Measurements from ENCODE around the gene FAM171A1.
"Not testable (repeated sequence)": the region's sequence is repeated elsewhere in the genome, so short reads cannot be mapped to it uniquely, and the experiment has no call there.

FAM171A1 gene

GRCh38 chr10:15208221-15208620, 162.9 kb downstream of the FAM171A1 start:
- DNase-seq (ENCODE audit: low read depth): no peak

DNA sequence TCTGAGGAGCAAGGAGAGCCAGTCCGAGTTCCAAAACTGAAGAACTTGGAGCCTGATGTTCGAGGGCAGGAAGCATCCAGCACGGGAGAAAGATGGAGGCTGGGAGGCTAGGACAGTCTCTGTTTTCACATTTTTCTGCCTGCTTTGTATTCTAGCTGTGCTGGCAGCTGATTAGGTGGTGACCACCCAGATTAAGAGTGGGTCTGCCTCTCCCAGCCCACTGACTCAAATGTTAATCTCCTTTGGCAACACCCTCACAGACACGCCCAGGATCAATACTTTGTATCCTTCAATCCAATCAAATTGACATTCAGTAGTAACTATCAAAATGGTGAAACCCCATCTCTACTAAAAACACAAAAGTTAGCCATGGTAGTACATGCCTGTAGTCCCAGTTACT, 163.7 kb downstream of the FAM171A1 start:
- not testable (repeated sequence) for DNase-seq (ENCODE audit: low read depth)

- no peak for DNase-seq (ENCODE audit: low read depth)
Observed at GRCh38 chr10:15202639-15203038, 168.4 kb downstream of the FAM171A1 start.

GRCh38 chr10:15202301-15202621, 168.8 kb downstream of the FAM171A1 start:
- DNase-seq (ENCODE audit: low read depth): not testable (repeated sequence)

- no peak for DNase-seq (ENCODE audit: low read depth)
Observed at GRCh38 chr10:15201589-15202300, 169.3 kb downstream of the FAM171A1 start.

DNA sequence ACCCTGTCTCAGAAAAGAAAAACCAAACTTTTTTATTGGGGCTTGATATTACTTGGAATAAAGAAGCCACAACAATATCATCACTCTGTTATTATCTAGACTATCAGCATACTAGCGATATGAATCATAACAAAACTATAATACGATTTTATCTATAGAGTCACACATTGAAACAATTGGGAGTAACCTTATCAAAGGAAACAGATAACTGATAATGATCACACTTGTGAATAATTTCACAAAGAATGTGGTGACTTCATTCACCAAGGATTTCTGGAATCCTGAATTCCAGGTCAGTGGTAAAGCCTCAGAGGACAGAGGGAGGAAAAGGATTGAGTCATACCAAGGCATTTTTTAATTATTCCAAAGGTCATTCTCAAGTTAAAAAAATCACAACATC, 170.5 kb downstream of the FAM171A1 start:
- DNase-seq (ENCODE audit: low read depth): peak; percentile 49

- DNase-seq (ENCODE audit: low read depth): no peak
Observed at GRCh38 chr10:15197911-15198310, 173.2 kb downstream of the FAM171A1 start.

DNA sequence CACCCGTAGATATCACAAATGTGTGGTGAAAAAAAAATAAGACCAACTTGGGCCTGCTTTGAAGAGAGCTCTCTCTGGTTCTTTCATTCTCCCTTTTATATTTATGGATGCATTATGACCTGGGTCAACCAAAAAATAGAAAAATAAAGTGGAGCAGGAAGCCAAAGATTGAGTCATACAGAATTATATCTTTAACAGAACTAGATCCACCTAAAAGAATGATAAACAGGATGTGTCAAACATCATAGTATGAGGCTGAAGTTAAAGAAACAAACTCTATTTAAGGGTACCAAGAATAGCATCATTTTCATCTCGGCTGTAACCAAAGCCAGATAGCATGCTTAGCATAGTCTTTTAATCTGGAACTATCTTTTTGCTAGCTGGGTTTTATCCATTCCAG, 173.8 kb downstream of the FAM171A1 start:
- DNase-seq (ENCODE audit: low read depth): no peak

DNA sequence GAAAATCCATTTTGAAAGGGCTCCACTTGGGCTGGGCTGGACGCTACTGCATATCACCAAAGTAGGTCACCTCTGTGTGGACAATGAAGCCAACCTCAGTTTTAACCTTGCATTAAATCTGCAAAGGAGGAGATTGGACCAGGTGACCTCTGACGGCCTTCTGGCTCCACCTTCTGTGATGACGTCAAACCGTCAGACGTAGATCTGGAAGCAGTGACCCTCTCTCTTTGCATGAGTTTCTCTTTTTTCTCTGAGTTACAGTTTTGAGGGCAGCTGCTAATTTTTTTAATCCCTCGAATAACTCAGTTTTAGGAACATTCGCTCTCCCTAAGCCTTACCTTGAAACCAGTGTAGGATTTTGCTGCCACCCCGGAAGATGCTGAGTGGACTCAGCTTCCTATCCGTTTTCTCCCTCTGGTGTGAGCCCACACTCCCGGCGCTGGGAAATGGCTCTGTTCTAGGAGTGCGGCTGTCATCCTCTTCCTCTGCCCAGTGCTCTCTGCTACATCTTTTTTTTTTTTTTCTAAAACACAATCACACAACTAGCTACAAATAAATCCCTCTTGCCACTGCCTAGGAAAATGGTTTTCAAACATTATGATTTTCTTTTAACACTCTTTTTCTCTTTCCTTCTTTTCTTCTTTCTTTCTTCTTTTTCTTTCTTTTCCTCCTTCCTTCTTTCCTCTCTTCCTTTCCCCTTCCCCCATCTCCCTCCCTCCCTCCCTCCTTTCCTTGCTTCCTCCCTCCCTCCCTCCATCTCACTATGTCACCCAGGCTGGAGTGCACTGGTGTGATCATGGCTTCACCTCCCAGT, 174.9 kb downstream of the FAM171A1 start:
- DNase-seq (ENCODE audit: low read depth): no peak

DNA sequence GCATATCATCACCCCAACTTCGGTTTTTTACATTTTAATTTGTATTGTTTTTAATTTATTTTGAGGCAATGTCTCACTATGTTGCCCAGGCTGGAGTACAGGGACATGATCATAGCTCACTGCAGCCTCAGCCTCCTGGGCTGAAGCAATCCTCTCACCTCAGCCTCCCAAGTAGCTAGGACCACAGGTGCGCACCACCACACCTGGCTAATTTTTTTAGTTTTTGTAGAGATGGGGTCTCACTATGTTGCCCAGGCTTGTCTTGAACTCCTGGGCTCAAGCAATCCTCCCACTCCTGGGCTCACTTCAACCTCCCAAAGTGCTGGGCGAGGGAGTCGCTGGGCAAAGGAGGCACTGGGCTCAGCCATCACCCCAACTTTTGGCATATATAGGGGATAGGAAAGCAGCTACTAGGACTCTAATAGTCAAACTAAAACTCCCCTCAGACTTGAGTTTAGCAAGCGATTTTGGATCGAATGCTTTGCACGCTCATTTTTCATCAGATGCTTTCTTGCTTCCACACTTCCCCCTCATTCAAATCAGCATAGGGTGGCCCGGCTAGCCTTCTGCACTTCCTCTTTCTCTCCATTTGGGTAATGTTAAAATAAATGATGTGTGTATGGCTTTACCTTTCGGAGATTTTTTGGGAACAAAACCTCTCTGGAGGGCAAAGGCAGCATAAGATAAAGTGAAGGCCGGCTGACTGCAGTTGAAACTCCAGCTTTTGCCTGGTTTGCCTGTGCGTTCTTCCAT, 181.8 kb downstream of the FAM171A1 start:
- no peak for DNase-seq (ENCODE audit: low read depth)

DNA sequence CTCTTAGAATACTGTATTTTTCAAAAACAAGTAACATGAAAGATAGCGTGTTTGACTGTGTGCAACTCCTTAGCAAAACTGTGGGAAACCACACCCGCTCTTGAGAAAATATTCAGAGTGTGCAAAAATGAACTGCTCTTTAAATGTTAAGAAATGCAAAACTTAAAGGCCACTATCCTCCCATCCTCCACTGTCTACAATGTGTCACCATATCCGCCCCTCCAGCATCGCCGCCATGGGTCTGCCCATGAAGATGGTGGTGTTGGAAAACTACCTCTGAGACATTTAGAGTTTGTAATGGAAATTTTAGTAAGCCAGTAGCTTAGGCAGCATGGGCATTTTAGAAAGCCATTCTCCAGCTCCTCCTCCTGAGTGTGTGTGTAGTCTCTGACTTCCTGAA, 182.5 kb downstream of the FAM171A1 start:
- no peak for DNase-seq (ENCODE audit: low read depth)

DNA sequence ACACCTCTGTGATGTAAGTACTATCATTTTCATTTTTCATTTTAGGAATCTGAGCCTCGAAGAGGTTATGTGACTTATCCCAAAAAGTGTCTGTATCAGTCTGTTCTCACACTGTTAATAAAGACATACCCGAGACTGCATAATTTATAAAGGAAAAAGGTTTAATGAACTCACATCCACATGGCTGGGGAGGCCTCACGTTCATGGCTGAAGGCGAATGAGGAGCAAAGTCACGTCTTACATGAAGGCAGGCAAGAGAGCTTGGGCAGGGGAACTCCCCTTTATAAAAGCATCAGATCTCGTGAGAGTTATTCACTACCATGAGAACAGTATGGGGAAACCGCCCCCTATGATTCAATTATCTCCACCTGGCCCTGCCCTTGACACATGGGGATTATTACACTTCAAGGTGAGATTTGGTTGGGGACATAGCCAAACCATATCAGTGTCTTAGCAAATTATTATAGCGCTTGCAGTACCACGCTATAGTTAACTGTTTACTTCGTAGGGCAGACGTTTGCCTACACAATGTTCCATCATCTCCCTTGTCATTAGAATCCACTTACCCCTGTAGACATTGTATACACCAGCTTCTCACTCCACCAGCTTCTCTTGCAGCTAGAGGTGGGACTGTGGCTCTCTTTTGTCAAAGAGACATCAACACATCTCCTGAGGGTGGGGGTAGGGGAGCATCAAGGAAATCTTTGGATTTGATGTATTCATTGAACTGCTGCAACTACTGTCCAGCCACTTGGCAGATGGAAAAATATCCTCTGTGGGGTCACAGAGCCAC, 187.2 kb downstream of the FAM171A1 start:
- DNase-seq (ENCODE audit: low read depth): no peak

DNA sequence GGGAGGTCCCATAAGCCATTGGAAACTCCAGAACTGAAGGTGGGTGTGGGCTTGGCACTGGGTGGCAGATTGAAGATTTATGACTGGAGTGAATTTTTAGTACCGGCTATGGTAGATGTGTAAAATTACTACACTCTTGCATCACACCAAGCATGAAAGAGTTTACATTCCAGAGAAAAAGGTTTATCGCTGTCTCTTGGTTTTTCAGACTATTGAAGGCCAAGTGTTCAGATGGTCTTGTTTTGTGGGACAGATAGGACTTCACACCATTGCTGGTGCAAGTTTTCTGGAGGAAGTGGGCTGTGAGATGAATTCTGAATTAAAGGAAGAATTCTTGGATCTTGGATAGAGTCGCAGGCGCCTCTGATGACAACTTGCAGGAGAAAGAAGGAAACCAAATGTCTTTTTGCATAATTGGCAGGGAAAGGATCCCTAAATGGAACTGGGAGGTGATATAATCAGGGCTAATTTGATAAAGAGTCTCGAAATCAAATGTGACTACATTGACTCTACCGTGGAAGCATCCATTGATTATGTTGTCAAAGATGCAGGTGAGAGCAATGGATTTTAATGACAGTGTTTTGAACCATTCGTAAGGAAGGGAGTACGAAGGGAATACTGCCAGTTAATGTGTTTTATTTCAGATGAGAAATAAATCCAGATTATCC, 188.4 kb downstream of the FAM171A1 start:
- peak; percentile 76 for DNase-seq (ENCODE audit: low read depth)

DNA sequence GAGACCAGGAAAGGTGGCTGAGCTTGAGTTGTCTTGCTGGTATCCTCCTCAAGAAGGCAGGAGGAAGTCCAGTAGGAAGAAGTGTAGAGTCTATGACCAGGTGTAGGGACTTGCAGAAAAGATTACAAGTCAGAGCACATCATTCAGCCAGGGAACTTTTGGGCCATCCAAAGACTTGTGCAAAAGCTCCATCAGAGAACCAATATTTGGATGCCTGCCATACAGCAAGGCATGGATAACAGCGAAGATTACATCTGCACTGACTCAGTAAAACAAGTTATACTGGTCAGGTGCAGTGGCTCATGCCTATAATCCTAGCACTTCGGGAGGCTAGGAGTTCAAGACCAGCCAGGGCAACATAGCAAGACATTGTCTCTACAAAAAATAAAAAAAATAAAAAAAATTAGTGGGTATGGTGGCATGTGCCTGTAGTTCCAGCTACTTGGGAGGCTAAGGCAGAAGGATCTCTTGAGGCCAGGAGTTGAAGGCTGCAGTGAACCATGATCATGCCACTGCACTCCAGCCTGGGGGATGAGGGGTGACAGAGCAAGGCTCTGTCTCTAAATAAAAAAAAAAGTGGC, 189.4 kb downstream of the FAM171A1 start:
- DNase-seq (ENCODE audit: low read depth): no peak

GRCh38 chr10:15180736-15181135, 190.4 kb downstream of the FAM171A1 start:
- DNase-seq (ENCODE audit: low read depth): no peak

- no peak for DNase-seq (ENCODE audit: low read depth)
Observed at GRCh38 chr10:15176269-15176668, 194.8 kb downstream of the FAM171A1 start.

GRCh38 chr10:15175587-15175986, 195.5 kb downstream of the FAM171A1 start:
- DNase-seq (ENCODE audit: low read depth): no peak

GRCh38 chr10:15172306-15172840, 198.7 kb downstream of the FAM171A1 start:
- no peak for DNase-seq (ENCODE audit: low read depth)

GRCh38 chr10:15169555-15170401, 201.3 kb downstream of the FAM171A1 start:
- no peak for DNase-seq (ENCODE audit: low read depth)
